Measurements from ENCODE around the gene GABRP. TPM values are rescaled to one million over a fixed set of nuclear protein-coding genes. Genes with fewer than 3 reads are reported as not detected.

Gene GABRP
- total RNA-seq = not detected
- polyA plus RNA-seq = not detected

DNA sequence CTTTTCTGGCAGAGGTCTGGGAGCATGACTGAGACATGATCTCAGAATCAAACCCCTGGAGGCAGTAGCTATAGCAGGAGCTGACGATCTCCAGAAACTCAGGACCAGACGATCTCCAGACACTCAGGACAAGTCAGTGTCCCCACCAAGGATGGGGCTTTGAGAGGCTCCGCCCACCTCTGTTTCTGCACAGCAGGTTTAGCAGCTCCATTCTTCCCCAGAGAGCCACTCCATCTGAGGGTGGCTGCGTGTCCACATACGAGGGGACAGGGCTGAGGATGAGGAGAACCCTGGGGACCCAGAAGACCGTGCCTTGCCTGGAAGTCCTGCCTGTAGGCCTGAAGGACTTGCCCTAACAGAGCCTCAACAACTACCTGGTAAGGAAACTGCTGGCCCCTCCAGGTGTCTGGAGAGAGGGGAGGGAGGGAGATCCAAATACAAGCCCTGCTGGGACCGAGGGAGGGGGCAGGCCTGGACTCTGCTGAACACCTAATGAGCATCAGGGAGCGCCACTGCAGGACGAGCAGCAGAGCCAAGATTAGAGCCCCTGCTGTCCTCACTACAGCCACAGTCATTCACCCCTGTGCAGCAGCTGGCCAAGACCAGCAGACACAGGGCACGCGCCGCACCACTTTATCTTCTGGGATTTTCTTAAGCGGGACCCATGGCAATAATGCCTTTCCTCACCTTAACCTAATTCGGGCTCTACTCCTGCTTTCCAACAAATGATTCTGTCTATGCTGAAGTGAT is at the start of gene GABRP:
Gene GABRP, plus strand, starts transcription at position 228 of the 750 bp plus-strand sequence. CDS start 4,891 bp downstream, outside the sequence.
- no peak within 1 kb of the TSS for H3K27ac ChIP-seq (ENCODE audit: low read depth, low read length)
- Mint-ChIP-seq H3K27ac (no peak within 1 kb of the TSS), H3K9me3 (no peaks in the 10 kb centered on the region), H3K36me3 (no peaks in the 10 kb centered on the region), H3K27me3 (no peaks in the 10 kb centered on the region), H3K4me1 (no peaks in the 10 kb centered on the region), H3K4me3 (no peak within 1 kb of the TSS)
- no peak within 1 kb of the TSS for H3K4me3 ChIP-seq (ENCODE audit: low read length)
- H3K9me3 ChIP-seq (ENCODE audit: low read length) = no peaks in the 10 kb centered on the region
- CTCF ChIA-PET = no interaction called here
- H3K27me3 ChIP-seq (ENCODE audit: insufficient read depth, low read length, poor library complexity, severe bottlenecking) = no peaks in the 10 kb centered on the region
- POLR2A ChIA-PET = no interaction called here
- no peak for DNase-seq
- H3K4me1 ChIP-seq (ENCODE audit: insufficient read depth, low read length) = no peaks in the 10 kb centered on the region
- H3K36me3 ChIP-seq (ENCODE audit: insufficient read depth, low read length) = no peaks in the 10 kb centered on the region

DNA sequence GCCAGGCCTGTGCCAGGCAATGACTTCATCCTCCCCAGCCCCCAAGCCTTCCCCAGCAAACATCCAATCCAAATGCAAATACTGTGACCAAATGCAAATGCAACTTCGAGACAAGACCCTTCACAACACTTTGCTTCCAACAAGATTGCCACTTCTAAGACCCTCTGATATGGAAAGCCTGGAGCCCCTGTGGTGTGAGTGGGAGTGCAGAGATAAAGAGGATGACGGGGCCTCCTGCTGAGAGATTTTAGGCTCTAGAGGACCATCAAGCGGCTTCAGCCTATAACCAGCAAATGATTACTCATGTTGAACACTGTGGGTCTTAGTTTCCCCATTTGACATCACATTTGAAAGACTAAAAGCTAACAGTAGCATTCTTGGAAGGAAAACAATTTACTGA is 46.6 kb upstream of the GABRP start:
- no peak overlapping the region for H3K27ac Mint-ChIP-seq
- no peaks in the 10 kb centered on the region for H3K36me3 Mint-ChIP-seq
- Histone ChIP-seq H3K36me3 (ENCODE audit: insufficient read depth, low read length) (no peaks in the 10 kb centered on the region), H3K27me3 (ENCODE audit: insufficient read depth, low read length, poor library complexity, severe bottlenecking) (no peaks in the 10 kb centered on the region), H3K9me3 (ENCODE audit: low read length) (no peaks in the 10 kb centered on the region), H3K4me1 (ENCODE audit: insufficient read depth, low read length) (no peaks in the 10 kb centered on the region), H3K4me3 (ENCODE audit: low read length) (no peak overlapping the region), H3K27ac (ENCODE audit: low read depth, low read length) (no peak overlapping the region)
- H3K4me1 Mint-ChIP-seq = no peaks in the 10 kb centered on the region
- no peak for DNase-seq
- ChIA-PET POLR2A (no interaction called here), CTCF (no interaction called here)
- peaks cover 0 to 15% (median 11%) of the 10 kb centered on the region in 5 donors for H3K9me3 Mint-ChIP-seq
- no peak overlapping the region for H3K4me3 Mint-ChIP-seq
- peaks cover 0 to 4% of the 10 kb centered on the region in 2 donors for H3K27me3 Mint-ChIP-seq

DNA sequence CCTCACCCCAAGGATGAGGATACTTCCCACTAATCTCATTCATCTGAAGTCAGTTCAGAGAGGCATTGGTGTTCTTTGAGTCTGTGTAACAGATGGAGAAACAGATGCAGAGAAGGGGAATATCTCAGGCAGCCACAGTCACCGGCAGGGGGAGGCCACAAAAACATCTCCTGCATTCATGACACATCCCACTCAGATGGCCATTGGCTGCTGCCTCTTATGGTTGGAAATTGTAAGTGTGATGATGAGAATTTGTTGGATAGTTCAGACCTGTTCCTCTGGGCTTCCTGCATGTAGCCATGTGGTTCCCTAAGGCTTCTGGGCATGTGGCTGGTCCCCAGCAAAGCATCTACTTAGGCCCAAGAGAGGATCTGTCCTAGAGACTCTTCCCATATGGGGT is 45.9 kb upstream of the GABRP start:
- peaks cover 0 to 6% of the 10 kb centered on the region in 2 donors for H3K27me3 Mint-ChIP-seq

DNA sequence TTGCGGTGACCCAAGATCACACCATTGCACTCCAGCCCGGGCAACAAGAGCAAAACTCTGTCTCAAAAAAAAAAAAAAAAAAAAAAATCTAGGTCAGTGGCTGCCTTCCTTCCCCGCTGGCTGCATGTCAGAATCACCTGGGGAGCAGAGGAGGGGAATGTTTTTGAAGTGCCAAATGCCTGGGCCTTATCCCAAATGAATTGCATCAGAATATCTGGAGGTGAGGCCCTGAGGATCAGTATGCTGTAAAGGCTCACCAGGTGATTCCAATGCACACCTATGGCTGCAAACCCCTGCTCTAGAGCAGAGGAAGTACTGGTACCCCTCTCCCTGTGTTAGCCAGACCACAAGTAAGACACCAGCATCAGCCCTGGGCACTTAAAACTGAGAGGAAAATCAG is 44.7 kb upstream of the GABRP start:
- POLR2A ChIA-PET = no interaction called here
- no peak overlapping the region for H3K4me3 Mint-ChIP-seq
- H3K36me3 ChIP-seq (ENCODE audit: insufficient read depth, low read length) = no peaks in the 10 kb centered on the region
- no peaks in the 10 kb centered on the region for H3K9me3 ChIP-seq (ENCODE audit: low read length)
- peaks cover 9 to 12% of the 10 kb centered on the region in 2 donors for H3K27me3 Mint-ChIP-seq
- no peak overlapping the region for H3K27ac Mint-ChIP-seq
- no peak overlapping the region for H3K27ac ChIP-seq (ENCODE audit: low read depth, low read length)
- no peaks in the 10 kb centered on the region for H3K36me3 Mint-ChIP-seq
- no peak for DNase-seq
- peaks cover 0 to 15% (median 11%) of the 10 kb centered on the region in 5 donors for H3K9me3 Mint-ChIP-seq
- H3K27me3 ChIP-seq (ENCODE audit: insufficient read depth, low read length, poor library complexity, severe bottlenecking) = no peaks in the 10 kb centered on the region
- H3K4me1 ChIP-seq (ENCODE audit: insufficient read depth, low read length) = no peaks in the 10 kb centered on the region
- H3K4me1 Mint-ChIP-seq = peaks cover 0 to 4% (median 1%) of the 10 kb centered on the region in 3 donors
- CTCF ChIA-PET = no interaction called here
- H3K4me3 ChIP-seq (ENCODE audit: low read length) = no peak overlapping the region

More for the DNA sequence above, 45.9 kb upstream of the GABRP start:
- Histone ChIP-seq H3K9me3 (ENCODE audit: low read length) (no peaks in the 10 kb centered on the region), H3K36me3 (ENCODE audit: insufficient read depth, low read length) (no peaks in the 10 kb centered on the region), H3K27ac (ENCODE audit: low read depth, low read length) (no peak overlapping the region), H3K27me3 (ENCODE audit: insufficient read depth, low read length, poor library complexity, severe bottlenecking) (no peaks in the 10 kb centered on the region), H3K4me1 (ENCODE audit: insufficient read depth, low read length) (no peaks in the 10 kb centered on the region), H3K4me3 (ENCODE audit: low read length) (no peak overlapping the region)
- POLR2A ChIA-PET = no interaction called here
- no peak for DNase-seq
- CTCF ChIA-PET = no interaction called here
- Mint-ChIP-seq H3K4me3 (no peak overlapping the region), H3K36me3 (no peaks in the 10 kb centered on the region), H3K4me1 (no peaks in the 10 kb centered on the region), H3K9me3 (peaks cover 0 to 15% (median 11%) of the 10 kb centered on the region in 5 donors), H3K27ac (no peak overlapping the region)

DNA sequence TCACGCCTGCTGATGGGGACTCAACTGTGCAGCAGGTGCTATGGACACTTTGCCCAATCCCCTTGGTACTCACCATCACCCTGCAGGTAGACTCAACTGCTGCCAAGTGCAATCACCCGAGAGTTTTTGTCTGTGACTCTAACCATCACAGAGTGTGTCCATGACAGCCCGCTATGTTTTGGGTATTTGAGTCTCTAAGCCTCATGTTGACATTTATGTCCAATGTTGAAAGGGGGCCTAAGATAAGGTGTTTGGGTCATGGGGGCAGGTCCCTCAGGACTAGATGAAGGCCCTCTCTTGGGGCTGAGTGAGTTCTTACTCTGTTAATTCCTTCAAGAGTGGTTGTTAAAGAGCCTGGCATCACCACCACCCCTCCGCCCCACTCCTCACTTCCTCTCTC is 44.1 kb upstream of the GABRP start:
- POLR2A ChIA-PET = no interaction called here
- Histone ChIP-seq H3K36me3 (ENCODE audit: insufficient read depth, low read length) (no peaks in the 10 kb centered on the region), H3K4me3 (ENCODE audit: low read length) (no peak overlapping the region), H3K27ac (ENCODE audit: low read depth, low read length) (no peak overlapping the region), H3K4me1 (ENCODE audit: insufficient read depth, low read length) (no peaks in the 10 kb centered on the region), H3K9me3 (ENCODE audit: low read length) (no peaks in the 10 kb centered on the region), H3K27me3 (ENCODE audit: insufficient read depth, low read length, poor library complexity, severe bottlenecking) (no peaks in the 10 kb centered on the region)
- no peak overlapping the region for H3K4me3 Mint-ChIP-seq
- H3K27me3 Mint-ChIP-seq = peaks cover 10 to 12% of the 10 kb centered on the region in 2 donors
- CTCF ChIA-PET = no interaction called here
- H3K36me3 Mint-ChIP-seq = no peaks in the 10 kb centered on the region
- H3K9me3 Mint-ChIP-seq = peaks cover 0 to 15% (median 11%) of the 10 kb centered on the region in 5 donors
- H3K4me1 Mint-ChIP-seq = peaks cover 0 to 7% (median 4%) of the 10 kb centered on the region in 3 donors
- no peak for DNase-seq
- H3K27ac Mint-ChIP-seq = no peak overlapping the region

GRCh38 chr5:170740551-170741205 is 42.8 kb upstream of the GABRP start:
- H3K4me3 Mint-ChIP-seq = no peak overlapping the region
- Histone ChIP-seq H3K9me3 (ENCODE audit: low read length) (no peaks in the 10 kb centered on the region), H3K36me3 (ENCODE audit: insufficient read depth, low read length) (no peaks in the 10 kb centered on the region), H3K27ac (ENCODE audit: low read depth, low read length) (no peak overlapping the region), H3K4me1 (ENCODE audit: insufficient read depth, low read length) (no peaks in the 10 kb centered on the region), H3K27me3 (ENCODE audit: insufficient read depth, low read length, poor library complexity, severe bottlenecking) (no peaks in the 10 kb centered on the region), H3K4me3 (ENCODE audit: low read length) (no peak overlapping the region)
- H3K27ac Mint-ChIP-seq = no peak overlapping the region
- DNase-seq = no peak
- ChIA-PET POLR2A (no interaction called here), CTCF (no interaction called here)
- no peaks in the 10 kb centered on the region for H3K36me3 Mint-ChIP-seq
- H3K9me3 Mint-ChIP-seq = peaks cover 0 to 8% (median 4%) of the 10 kb centered on the region in 5 donors
- peaks cover 16% of the 10 kb centered on the region in 2 donors for H3K27me3 Mint-ChIP-seq
- H3K4me1 Mint-ChIP-seq = peaks cover 0 to 7% (median 4%) of the 10 kb centered on the region in 3 donors

- Histone ChIP-seq H3K27me3 (ENCODE audit: insufficient read depth, low read length, poor library complexity, severe bottlenecking) (no peaks in the 10 kb centered on the region), H3K4me1 (ENCODE audit: insufficient read depth, low read length) (no peaks in the 10 kb centered on the region), H3K27ac (ENCODE audit: low read depth, low read length) (no peak overlapping the region), H3K9me3 (ENCODE audit: low read length) (no peaks in the 10 kb centered on the region), H3K36me3 (ENCODE audit: insufficient read depth, low read length) (no peaks in the 10 kb centered on the region), H3K4me3 (ENCODE audit: low read length) (no peak overlapping the region)
- H3K4me1 Mint-ChIP-seq = peaks cover 0 to 7% (median 4%) of the 10 kb centered on the region in 3 donors
- H3K4me3 Mint-ChIP-seq = no peak overlapping the region
- ChIA-PET CTCF (no interaction called here), POLR2A (no interaction called here)
- peaks cover 0 to 2% (median 0%) of the 10 kb centered on the region in 5 donors for H3K9me3 Mint-ChIP-seq
- DNase-seq = no peak
- H3K27ac Mint-ChIP-seq = no peak overlapping the region
- H3K36me3 Mint-ChIP-seq = no peaks in the 10 kb centered on the region
- H3K27me3 Mint-ChIP-seq = peaks cover 13 to 22% of the 10 kb centered on the region in 2 donors
Observed at GRCh38 chr5:170741801-170742200, 41.7 kb upstream of the GABRP start.

GRCh38 chr5:170743876-170744212 is 39.7 kb upstream of the GABRP start:
- no peaks in the 10 kb centered on the region for H3K9me3 ChIP-seq (ENCODE audit: low read length)
- H3K9me3 Mint-ChIP-seq = no peaks in the 10 kb centered on the region
- no peaks in the 10 kb centered on the region for H3K4me1 ChIP-seq (ENCODE audit: insufficient read depth, low read length)
- H3K27ac ChIP-seq (ENCODE audit: low read depth, low read length) = no peak overlapping the region
- no peaks in the 10 kb centered on the region for H3K36me3 Mint-ChIP-seq
- no peak overlapping the region for H3K27ac Mint-ChIP-seq
- no peaks in the 10 kb centered on the region for H3K36me3 ChIP-seq (ENCODE audit: insufficient read depth, low read length)
- H3K4me3 ChIP-seq (ENCODE audit: low read length) = no peak overlapping the region
- ChIA-PET POLR2A (no interaction called here), CTCF (no interaction called here)
- H3K4me1 Mint-ChIP-seq = peaks cover 0 to 7% (median 4%) of the 10 kb centered on the region in 3 donors
- DNase-seq = no peak
- no peak overlapping the region for H3K4me3 Mint-ChIP-seq
- no peaks in the 10 kb centered on the region for H3K27me3 ChIP-seq (ENCODE audit: insufficient read depth, low read length, poor library complexity, severe bottlenecking)
- H3K27me3 Mint-ChIP-seq = peaks cover 15 to 38% of the 10 kb centered on the region in 2 donors
